ENCODE results near the gene WNK1. TPM values are rescaled to one million over a fixed set of nuclear protein-coding genes. Genes with fewer than 3 reads are reported as not detected.

The WNK1 gene
- total and polyA plus RNA-seq, 2 of the 8 experiments (the other 6 are each of a cell fraction or from before 2014, with no cell fraction given) = 88.2 to 157 TPM

DNA sequence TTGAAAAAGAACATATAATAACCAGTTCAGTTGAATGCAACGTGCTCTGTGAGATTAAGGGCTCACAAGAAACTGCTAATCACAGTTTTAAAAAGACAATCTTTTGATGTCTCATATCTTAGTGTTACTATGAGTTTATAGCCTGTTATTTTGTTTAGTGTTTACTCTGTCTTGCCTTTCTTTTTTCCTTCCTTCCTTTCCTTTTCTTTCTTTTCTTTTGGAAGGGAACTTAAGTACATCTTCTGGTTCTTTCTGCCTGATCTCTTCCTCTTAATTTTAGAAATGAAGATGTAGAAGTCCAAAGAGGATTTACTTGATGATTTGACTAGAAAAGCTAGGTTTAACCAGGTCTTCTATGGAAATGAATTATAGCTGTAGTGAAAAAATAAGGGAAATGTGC lies 38.2 kb downstream of the WNK1 start (continued):
- TF ChIP-seq, protein P1, sequence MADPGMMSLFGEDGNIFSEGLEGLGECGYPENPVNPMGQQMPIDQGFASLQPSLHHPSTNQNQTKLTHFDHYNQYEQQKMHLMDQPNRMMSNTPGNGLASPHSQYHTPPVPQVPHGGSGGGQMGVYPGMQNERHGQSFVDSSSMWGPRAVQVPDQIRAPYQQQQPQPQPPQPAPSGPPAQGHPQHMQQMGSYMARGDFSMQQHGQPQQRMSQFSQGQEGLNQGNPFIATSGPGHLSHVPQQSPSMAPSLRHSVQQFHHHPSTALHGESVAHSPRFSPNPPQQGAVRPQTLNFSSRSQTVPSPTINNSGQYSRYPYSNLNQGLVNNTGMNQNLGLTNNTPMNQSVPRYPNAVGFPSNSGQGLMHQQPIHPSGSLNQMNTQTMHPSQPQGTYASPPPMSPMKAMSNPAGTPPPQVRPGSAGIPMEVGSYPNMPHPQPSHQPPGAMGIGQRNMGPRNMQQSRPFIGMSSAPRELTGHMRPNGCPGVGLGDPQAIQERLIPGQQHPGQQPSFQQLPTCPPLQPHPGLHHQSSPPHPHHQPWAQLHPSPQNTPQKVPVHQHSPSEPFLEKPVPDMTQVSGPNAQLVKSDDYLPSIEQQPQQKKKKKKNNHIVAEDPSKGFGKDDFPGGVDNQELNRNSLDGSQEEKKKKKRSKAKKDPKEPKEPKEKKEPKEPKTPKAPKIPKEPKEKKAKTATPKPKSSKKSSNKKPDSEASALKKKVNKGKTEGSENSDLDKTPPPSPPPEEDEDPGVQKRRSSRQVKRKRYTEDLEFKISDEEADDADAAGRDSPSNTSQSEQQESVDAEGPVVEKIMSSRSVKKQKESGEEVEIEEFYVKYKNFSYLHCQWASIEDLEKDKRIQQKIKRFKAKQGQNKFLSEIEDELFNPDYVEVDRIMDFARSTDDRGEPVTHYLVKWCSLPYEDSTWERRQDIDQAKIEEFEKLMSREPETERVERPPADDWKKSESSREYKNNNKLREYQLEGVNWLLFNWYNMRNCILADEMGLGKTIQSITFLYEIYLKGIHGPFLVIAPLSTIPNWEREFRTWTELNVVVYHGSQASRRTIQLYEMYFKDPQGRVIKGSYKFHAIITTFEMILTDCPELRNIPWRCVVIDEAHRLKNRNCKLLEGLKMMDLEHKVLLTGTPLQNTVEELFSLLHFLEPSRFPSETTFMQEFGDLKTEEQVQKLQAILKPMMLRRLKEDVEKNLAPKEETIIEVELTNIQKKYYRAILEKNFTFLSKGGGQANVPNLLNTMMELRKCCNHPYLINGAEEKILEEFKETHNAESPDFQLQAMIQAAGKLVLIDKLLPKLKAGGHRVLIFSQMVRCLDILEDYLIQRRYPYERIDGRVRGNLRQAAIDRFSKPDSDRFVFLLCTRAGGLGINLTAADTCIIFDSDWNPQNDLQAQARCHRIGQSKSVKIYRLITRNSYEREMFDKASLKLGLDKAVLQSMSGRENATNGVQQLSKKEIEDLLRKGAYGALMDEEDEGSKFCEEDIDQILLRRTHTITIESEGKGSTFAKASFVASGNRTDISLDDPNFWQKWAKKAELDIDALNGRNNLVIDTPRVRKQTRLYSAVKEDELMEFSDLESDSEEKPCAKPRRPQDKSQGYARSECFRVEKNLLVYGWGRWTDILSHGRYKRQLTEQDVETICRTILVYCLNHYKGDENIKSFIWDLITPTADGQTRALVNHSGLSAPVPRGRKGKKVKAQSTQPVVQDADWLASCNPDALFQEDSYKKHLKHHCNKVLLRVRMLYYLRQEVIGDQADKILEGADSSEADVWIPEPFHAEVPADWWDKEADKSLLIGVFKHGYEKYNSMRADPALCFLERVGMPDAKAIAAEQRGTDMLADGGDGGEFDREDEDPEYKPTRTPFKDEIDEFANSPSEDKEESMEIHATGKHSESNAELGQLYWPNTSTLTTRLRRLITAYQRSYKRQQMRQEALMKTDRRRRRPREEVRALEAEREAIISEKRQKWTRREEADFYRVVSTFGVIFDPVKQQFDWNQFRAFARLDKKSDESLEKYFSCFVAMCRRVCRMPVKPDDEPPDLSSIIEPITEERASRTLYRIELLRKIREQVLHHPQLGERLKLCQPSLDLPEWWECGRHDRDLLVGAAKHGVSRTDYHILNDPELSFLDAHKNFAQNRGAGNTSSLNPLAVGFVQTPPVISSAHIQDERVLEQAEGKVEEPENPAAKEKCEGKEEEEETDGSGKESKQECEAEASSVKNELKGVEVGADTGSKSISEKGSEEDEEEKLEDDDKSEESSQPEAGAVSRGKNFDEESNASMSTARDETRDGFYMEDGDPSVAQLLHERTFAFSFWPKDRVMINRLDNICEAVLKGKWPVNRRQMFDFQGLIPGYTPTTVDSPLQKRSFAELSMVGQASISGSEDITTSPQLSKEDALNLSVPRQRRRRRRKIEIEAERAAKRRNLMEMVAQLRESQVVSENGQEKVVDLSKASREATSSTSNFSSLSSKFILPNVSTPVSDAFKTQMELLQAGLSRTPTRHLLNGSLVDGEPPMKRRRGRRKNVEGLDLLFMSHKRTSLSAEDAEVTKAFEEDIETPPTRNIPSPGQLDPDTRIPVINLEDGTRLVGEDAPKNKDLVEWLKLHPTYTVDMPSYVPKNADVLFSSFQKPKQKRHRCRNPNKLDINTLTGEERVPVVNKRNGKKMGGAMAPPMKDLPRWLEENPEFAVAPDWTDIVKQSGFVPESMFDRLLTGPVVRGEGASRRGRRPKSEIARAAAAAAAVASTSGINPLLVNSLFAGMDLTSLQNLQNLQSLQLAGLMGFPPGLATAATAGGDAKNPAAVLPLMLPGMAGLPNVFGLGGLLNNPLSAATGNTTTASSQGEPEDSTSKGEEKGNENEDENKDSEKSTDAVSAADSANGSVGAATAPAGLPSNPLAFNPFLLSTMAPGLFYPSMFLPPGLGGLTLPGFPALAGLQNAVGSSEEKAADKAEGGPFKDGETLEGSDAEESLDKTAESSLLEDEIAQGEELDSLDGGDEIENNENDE (IDR thresholded peaks at IDR 0.05; ENCODE audit: insufficient replicate concordance, low read length) = no peak
- TF ChIP-seq, protein P2, sequence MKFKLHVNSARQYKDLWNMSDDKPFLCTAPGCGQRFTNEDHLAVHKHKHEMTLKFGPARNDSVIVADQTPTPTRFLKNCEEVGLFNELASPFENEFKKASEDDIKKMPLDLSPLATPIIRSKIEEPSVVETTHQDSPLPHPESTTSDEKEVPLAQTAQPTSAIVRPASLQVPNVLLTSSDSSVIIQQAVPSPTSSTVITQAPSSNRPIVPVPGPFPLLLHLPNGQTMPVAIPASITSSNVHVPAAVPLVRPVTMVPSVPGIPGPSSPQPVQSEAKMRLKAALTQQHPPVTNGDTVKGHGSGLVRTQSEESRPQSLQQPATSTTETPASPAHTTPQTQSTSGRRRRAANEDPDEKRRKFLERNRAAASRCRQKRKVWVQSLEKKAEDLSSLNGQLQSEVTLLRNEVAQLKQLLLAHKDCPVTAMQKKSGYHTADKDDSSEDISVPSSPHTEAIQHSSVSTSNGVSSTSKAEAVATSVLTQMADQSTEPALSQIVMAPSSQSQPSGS (IDR thresholded peaks at IDR 0.05; ENCODE audit: low read length) = no peak
- no peak for TF ChIP-seq RAD21 (IDR thresholded peaks at IDR 0.05 in 1 of 2, conservative IDR thresholded peaks at IDR 0.05 in 1 of 2; ENCODE audit: low read depth in 2 of 2, low read length in 2 of 2)
- no peak for TF ChIP-seq JUN (IDR thresholded peaks at IDR 0.05; ENCODE audit: low read depth, low read length)
- TF ChIP-seq, protein P3, sequence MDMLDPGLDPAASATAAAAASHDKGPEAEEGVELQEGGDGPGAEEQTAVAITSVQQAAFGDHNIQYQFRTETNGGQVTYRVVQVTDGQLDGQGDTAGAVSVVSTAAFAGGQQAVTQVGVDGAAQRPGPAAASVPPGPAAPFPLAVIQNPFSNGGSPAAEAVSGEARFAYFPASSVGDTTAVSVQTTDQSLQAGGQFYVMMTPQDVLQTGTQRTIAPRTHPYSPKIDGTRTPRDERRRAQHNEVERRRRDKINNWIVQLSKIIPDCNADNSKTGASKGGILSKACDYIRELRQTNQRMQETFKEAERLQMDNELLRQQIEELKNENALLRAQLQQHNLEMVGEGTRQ (IDR thresholded peaks at IDR 0.05; ENCODE audit: low read length) = no peak
- no peak for TF ChIP-seq KDM4A (IDR thresholded peaks at IDR 0.05; ENCODE audit: low read depth, low read length, severe bottlenecking)
- no peak for TF ChIP-seq TCF12 (IDR thresholded peaks at IDR 0.05; ENCODE audit: low read depth, low read length)
- TF ChIP-seq GTF2F1 (IDR thresholded peaks at IDR 0.05; ENCODE audit: borderline replicate concordance, low read depth, low read length) = no peak
- no peak for TF ChIP-seq POLR2A (IDR thresholded peaks at IDR 0.05; ENCODE audit: control extremely low read depth in 1 of 2, low read depth in 2 of 2, low read length in 2 of 2)

Data from H1 (cell line).